ENCODE measurements around the gene EDDM3A.

DNA sequence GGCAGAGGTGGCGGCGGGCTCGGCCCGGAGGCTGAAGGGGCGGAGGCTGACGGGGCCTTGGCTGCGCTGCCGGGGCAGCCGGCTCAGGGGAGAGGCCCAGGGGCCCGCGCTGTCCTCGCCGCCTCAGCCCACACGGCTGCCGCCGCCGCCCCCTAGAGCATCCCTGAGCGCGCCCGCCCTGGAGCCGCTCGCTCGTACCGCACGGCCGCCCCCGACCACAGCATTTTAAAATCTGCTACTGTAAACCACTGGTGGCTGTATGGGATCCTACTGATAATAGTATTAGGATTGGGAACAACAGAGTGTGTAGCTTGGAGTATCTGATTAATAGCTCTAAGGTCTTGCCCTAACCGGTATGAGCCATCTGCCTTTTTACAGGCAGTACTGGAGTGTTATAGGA is 22.2 kb upstream of the EDDM3A start:
- TF ChIP-seq POLR2AphosphoS5 (IDR thresholded peaks at IDR 0.05; ENCODE audit: borderline replicate concordance, low read depth, low read length) (no peak), EZH2 (IDR thresholded peaks at IDR 0.05) (no peak)
